GM12875 (cell line): ENCODE measurements around the gene LRP2.
"Not testable (repeated sequence)": the region's sequence is repeated elsewhere in the genome, so short reads cannot be mapped to it uniquely, and the experiment has no call there.

ENCODE experiments used
- H3K4me3 ChIP-seq: one replicate; pipeline ENCODE4 v1.5.1; 2011; ENCODE audit warnings: low read depth, low read length, control low read depth
- TF ChIP-seq, protein P1 (sequence below): IDR thresholded peaks from 2 replicates; pipeline ENCODE4 v1.5.1; 2011; ENCODE audit warnings: low read depth, mild to moderate bottlenecking, control low read depth, inconsistent platforms, low read length, moderate library complexity, borderline replicate concordance; ENCODE audit not compliant: insufficient read depth

The LRP2 gene

DNA sequence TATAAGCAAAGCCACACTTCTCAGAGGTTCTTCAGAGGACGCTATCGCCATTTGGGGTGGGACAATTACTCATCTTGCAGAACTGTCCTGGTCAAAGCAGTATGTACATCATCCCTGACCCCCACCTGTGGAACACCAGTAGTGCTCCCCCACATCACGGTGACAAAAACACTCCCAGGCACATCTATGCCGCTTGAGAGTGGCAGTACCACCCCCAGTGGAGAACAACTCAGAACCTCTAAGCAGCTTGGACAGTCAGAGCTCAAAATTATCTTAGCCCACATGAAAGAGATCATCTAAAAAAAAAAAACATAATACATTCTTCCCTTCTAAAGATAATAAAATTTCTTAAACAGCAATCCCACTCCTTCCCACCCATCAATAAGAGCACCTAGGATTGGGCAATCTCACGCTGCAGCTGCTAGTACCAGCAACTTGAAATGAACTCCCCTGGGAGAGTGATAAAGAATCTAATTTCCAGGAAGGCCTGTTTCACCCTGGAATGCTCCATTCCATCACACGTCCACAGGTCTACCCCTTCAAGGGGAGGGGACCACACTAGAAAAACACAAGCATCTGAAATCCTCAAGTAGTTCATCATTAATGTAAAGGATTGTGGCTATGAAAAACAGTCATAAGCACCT, 31.7 kb downstream of the LRP2 start:
- TF ChIP-seq, protein P1, sequence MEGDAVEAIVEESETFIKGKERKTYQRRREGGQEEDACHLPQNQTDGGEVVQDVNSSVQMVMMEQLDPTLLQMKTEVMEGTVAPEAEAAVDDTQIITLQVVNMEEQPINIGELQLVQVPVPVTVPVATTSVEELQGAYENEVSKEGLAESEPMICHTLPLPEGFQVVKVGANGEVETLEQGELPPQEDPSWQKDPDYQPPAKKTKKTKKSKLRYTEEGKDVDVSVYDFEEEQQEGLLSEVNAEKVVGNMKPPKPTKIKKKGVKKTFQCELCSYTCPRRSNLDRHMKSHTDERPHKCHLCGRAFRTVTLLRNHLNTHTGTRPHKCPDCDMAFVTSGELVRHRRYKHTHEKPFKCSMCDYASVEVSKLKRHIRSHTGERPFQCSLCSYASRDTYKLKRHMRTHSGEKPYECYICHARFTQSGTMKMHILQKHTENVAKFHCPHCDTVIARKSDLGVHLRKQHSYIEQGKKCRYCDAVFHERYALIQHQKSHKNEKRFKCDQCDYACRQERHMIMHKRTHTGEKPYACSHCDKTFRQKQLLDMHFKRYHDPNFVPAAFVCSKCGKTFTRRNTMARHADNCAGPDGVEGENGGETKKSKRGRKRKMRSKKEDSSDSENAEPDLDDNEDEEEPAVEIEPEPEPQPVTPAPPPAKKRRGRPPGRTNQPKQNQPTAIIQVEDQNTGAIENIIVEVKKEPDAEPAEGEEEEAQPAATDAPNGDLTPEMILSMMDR = no peak
- H3K4me3 ChIP-seq = no peak overlapping the region

DNA sequence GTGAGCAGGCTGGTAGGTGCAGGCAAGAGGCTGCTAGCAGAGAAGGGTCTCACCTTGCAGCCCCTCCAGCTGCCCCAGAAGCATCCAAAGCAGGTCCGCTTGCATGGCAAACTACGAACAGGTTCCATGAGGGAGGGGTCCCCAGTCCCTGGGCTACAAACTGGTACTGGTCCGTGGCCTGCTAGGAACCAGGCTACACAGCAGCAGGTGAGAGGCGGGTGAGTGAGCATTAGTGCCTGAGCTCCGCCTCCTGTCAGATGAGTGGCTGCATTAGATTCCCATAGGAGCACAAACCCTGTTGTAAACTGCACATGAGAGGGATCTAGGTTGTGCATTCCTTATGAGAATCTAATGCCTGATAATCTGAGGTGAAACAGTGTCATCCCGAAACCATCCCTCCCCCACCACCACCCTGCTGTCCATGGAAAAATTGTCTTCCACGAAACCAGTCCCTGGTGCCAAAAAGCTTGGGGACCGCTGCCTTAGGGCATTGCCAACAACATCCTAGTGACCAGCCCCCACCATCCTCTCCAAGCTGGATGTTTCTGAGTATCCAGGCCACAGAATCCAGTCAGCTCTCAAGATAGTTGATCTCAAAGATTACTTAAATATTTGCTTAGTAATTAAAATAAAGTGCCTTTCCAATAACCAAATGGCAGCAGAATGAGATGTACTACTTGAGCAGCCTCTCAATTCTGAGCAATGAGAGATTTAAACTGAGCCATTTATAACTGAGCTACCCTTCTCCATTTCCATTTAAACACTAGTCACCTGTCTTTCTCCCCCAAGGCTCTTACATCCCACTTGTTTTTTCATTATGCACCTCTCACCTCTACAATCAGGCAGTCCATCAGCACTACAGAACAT, 32.4 kb downstream of the LRP2 start:
- H3K4me3 ChIP-seq = no peak overlapping the region
- TF ChIP-seq, protein P1 = no peak

DNA sequence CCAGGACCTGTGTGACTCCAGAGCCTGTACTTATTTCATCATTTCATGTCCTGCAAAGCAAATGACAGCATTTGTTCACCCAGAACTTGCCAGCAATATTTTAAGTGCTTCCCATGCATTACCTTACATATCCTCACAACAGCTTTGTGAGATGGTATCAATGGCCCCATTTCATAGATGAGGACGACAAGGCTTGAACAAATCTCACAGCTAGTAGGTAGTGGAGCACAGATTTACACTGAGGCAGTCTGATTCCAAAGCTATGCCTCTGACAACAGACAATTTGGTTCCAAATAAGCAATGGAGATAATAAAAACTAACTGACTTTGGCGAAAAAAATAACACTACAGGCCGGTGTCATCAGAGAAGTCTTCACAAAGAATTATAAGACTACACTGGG, 33.5 kb downstream of the LRP2 start:
- no peak overlapping the region for H3K4me3 ChIP-seq
- TF ChIP-seq, protein P1 = no peak

DNA sequence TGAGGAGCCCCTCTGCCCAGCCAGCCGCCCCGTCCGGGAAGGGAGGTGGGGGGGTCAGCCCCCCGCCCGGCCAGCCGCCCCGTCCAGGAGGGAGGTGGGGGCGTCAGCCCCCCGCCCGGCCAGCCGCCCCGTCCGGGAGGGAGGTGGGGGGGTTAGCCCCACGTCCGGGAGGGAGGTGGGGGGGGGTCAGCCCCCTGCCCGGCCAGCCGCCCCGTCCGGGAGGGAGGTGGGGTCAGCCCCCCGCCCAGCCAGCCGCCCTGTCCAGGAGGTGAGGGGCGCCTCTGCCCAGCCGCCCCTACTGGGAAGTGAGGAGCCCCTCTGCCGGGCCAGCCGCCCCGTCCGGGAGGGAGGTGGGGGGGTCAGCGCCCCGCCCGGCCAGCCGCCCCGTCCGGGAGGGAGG, 34.5 kb downstream of the LRP2 start:
- not testable (repeated sequence) for H3K4me3 ChIP-seq

DNA sequence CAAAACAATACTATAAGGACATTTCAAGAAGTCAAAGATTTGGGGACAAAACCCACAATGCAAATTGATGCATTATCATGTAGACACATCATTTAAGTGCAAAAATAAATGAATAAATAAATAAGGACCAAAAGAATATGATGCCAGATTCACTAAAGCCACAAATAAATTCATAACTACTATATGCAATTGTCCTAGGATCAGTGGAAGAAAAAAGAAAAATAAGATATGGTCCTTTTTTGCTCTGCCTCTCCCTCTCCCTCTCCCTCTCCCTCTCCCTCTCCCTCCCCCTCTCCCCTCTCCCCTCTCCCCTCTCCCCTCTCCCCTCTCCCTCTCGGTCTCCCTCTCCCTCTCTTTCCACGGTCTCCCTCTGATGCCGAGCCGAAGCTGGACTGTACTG, 36.4 kb downstream of the LRP2 start:
- H3K4me3 ChIP-seq = not testable (repeated sequence)

DNA sequence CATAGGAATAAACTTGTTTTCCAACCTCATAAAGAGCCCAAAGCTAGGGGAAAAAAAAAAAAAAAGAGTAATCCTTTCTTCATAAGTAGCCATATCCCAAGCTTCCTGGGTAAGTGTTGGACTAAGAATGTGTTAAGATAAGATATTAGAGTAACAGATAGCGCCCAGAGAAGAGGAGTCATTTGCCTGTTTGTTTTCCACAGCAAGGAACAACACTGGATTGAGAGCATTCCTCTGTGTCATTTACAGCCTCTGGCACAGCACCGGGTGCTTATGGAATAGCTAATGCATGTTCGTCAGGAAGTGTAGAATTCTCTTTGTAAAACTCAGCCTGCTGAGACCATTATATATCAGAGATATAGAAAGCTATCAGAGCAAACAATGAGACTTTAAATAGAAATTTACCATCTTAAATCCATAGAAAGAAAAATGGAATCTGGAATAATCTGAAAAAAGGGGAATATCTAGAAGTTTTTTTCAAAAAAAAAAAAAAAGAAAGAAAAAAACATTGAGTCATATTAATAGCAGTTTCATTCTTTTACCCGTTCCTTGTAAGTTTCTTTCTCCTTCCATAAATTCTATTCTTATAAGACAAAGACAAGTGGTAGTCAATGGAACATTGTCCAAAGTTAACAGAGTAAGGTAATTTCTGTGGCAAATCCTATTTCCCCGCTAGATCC, 37.6 kb downstream of the LRP2 start:
- no peak overlapping the region for H3K4me3 ChIP-seq
- TF ChIP-seq, protein P1 = no peak

DNA sequence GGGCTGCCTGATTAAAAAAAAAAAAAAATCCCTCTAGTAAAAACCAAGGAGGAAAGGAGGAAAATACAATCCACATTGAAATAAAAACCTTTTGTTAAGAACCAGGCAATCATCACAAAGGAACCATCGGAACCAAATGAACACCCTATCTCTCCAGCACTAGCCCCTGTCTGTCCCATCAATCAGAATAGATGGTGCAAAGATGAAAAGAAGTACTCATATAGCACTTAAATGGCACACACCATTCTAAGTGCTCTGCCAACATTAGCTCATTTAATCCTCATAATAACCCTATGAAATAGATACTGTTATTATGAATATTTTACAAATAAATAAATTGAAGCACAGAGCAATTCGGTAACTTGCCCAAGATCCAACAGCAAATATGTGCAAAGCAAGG, 38.5 kb downstream of the LRP2 start:
- no peak overlapping the region for H3K4me3 ChIP-seq
- TF ChIP-seq, protein P1 = no peak

DNA sequence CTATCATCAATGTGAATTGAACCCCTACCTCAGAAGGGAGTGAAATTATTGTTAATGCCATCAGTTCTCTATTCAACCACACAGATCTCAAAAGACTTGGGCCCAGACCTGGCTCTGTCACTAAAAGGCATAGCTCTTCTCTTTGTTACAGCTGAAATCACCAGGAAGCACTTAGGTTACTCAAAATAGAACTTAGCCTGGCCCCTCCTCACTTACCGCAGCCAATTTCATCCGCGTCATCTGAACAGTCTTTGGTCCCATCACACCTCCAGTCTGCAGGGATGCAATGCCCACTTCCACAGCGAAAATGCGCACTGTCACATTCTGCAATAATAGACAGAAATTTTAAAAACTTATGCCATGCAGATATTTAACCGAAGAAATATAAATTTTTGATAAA, 41.8 kb downstream of the LRP2 start:
- no peak overlapping the region for H3K4me3 ChIP-seq
- TF ChIP-seq, protein P1 = no peak
